GM12891 (cell line): ENCODE results near the gene CLTC.

Experiments used
- PAX5 ChIP-seq: IDR thresholded peaks from 2 replicates; pipeline ENCODE4 v1.6.1; 2011; ENCODE audit warnings: low read length, moderate library complexity, mild to moderate bottlenecking; ENCODE audit not compliant: insufficient read depth, severe bottlenecking
- POLR2A ChIP-seq: IDR thresholded peaks from 2 replicates; pipeline ENCODE4 v1.6.1; 2011; ENCODE audit warnings: low read depth, low read length, control low read depth
- POLR2AphosphoS5 ChIP-seq: IDR thresholded peaks from 2 replicates; pipeline ENCODE4 v1.6.1; 2011; ENCODE audit warnings: low read depth, low read length, control low read depth
- POU2F2 ChIP-seq: IDR thresholded peaks from 2 replicates; pipeline ENCODE4 v1.6.1; 2011; ENCODE audit warnings: low read depth, mild to moderate bottlenecking, control low read depth, low read length, moderate library complexity
- SPI1 ChIP-seq: IDR thresholded peaks from 2 replicates; pipeline ENCODE4 v1.6.1; 2011; ENCODE audit warnings: low read depth, low read length, control low read depth
- TAF1 ChIP-seq: IDR thresholded peaks from 2 replicates; pipeline ENCODE4 v1.6.1; 2011; ENCODE audit warnings: low read depth, low read length, control low read depth

DNA sequence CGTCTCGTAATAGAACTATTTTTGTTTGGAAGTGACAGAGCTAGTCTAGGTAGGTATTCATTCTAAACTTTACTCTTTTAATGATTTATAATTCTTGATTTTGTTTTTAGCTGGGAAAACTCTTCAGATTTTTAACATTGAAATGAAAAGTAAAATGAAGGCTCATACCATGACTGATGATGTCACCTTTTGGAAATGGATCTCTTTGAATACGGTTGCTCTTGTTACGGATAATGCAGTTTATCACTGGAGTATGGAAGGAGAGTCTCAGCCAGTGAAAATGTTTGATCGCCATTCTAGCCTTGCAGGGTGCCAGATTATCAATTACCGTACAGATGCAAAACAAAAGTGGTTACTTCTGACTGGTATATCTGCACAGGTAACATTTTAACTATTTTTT is 27.6 kb downstream of the CLTC start:
- no peak for TF ChIP-seq POLR2A
- TF ChIP-seq POLR2AphosphoS5, result no peak
- no peak for TF ChIP-seq POU2F2
- TF ChIP-seq TAF1, result no peak
- TF ChIP-seq SPI1, result no peak
- TF ChIP-seq PAX5, result no peak
